GM12891 (cell line): ENCODE results near the gene RAB15.
"Not testable (repeated sequence)": the region's sequence is repeated elsewhere in the genome, so short reads cannot be mapped to it uniquely, and the experiment has no call there.

Source experiments
- DNase-seq: peaks from one replicate; pipeline ENCODE4 v3.0.0; 2011; ENCODE audit warnings: low spot score; ENCODE audit not compliant: insufficient read length
- FAIRE-seq: peaks from 2 replicates; lab custom pipeline; 2011; peaks lifted over from hg19 to GRCh38; lab: Jason Lieb, UNC
- PAX5 ChIP-seq: IDR thresholded peaks from 2 replicates; pipeline ENCODE4 v1.6.1; 2011; ENCODE audit warnings: low read length, moderate library complexity, mild to moderate bottlenecking; ENCODE audit not compliant: insufficient read depth, severe bottlenecking
- POLR2A ChIP-seq: IDR thresholded peaks from 2 replicates; pipeline ENCODE4 v1.6.1; 2011; ENCODE audit warnings: low read depth, low read length, control low read depth
- POLR2AphosphoS5 ChIP-seq: IDR thresholded peaks from 2 replicates; pipeline ENCODE4 v1.6.1; 2011; ENCODE audit warnings: low read depth, low read length, control low read depth
- POU2F2 ChIP-seq: IDR thresholded peaks from 2 replicates; pipeline ENCODE4 v1.6.1; 2011; ENCODE audit warnings: low read depth, mild to moderate bottlenecking, control low read depth, low read length, moderate library complexity
- SPI1 ChIP-seq: IDR thresholded peaks from 2 replicates; pipeline ENCODE4 v1.6.1; 2011; ENCODE audit warnings: low read depth, low read length, control low read depth
- TAF1 ChIP-seq: IDR thresholded peaks from 2 replicates; pipeline ENCODE4 v1.6.1; 2011; ENCODE audit warnings: low read depth, low read length, control low read depth

RAB15 gene

DNA sequence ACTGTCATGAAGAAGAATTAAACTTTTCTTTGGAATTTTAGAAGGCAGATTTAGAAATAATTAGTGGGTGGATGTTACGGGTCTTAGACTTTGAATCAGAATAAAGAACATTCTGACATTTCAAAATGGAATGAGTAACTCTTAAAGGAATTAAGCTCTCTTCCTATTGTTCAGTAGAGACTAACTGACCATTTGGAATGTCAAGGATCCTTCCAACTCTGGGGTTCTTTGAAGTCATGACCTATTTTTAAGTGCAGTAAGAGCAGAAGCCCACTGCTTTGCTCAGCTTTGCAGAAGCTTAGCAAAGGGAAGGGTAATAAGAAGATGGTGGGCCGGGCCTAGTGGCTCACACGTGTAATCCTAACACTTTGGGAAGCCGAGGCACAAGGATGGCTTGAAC is 53.9 kb downstream of the RAB15 start:
- DNase-seq, result no peak
- FAIRE-seq, result no peak
- no peak for TF ChIP-seq POU2F2
- TF ChIP-seq SPI1, result no peak
- no peak for TF ChIP-seq POLR2A
- TF ChIP-seq POLR2AphosphoS5, result no peak
- no peak for TF ChIP-seq TAF1
- no peak for TF ChIP-seq PAX5

DNA sequence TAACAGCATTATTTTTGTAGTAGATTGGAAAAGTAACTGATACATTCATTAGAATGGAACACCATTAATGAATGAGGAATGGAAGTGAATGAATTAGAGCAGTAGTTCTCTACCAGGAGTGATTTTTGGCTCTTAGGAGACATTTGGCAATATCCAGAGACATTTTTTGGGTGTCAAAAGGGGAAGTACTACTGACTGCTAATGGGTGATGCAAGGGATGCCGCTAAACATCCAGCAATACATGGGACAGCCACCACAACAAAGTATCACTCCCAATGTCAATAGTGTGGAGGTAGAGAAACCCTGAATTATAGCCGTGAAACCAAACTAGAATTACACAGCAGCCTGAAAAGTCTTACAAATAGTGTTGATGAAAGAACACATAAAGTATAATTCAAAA is 56.3 kb downstream of the RAB15 start:
- TF ChIP-seq PAX5 (no peak), SPI1 (0 out of 2 replicates have a peak, but pooled peaks have one; percentile 19)
- FAIRE-seq (peak; percentile 45), DNase-seq (no peak)

DNA sequence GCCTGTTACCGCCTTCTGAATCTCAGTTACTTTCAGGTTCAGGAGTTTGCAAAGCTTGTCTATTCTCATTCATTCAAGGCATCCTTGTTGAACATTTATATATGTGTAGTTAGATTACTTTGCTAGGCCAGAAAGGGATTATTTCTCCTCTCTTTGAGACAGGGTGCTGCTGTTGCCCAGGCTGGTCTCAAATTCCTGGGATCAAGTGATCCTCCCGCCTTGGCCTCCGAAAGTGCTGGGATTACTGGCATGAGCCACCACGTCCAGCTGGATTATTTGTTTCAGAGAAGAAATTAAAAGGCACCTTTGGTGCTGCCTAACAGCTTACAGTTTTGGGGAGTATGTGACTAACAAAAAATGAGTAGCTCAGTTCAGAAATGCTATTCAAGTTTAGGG is 57.1 kb downstream of the RAB15 start:
- no peak for FAIRE-seq
- DNase-seq, result no peak
- TF ChIP-seq POU2F2, result no peak
- TF ChIP-seq POLR2AphosphoS5, result no peak
- no peak for TF ChIP-seq PAX5

DNA sequence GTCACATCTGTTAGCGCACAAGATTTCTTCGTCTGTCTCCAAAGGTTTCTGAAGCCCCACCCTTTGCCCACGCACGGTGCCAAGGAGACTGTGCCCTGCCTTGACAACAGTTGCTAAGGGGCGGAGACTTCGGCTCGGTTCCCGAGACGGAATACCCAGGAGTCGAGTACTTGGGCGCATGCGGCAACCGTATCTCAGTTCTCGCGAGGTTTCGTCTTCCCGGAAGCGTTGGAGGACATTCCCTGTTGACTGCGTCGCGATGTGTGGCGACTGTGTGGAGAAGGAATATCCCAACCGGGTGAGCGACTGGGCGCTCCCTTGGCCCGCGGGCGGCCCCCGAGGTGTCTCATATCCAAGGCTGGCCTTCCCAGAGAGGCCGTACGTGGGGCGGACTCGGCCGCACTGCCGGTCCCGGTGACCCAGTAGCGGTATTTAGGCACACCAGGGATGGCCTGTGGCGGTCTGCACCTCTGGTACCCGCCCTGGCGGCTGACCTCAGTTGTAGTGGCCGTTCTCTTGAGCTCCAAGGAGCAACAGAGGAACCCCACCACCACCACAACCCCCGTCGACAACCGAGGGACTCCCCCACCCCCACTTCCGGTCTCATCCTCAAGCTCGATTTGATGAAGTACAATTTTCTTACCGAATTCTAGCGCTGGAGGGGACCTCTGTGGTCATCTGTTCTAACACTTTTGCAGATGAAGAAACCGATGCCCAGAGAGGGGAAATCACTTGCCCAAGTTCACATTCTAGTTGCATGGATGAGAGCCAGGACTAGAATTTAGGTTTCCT is 57.7 kb downstream of the RAB15 start, which contains the start of gene CHURC1:
Gene CHURC1, plus strand, starts transcription at position 219 of the 792 bp plus-strand sequence. Its CDS starts 41 bp downstream, at position 260.
- TF ChIP-seq POU2F2, result peak; percentile 61; the same call in 1 of the 2 replicates
- peak; percentile 96 for TF ChIP-seq POLR2AphosphoS5
- peak; percentile 94 for TF ChIP-seq TAF1
- TF ChIP-seq PAX5, result no peak
- TF ChIP-seq POLR2A, result peak; percentile 95
- peak; percentile 39; the same call in 1 of the 2 replicates for TF ChIP-seq SPI1
- DNase-seq (peak; percentile 66), FAIRE-seq (peak; percentile 97)

DNA sequence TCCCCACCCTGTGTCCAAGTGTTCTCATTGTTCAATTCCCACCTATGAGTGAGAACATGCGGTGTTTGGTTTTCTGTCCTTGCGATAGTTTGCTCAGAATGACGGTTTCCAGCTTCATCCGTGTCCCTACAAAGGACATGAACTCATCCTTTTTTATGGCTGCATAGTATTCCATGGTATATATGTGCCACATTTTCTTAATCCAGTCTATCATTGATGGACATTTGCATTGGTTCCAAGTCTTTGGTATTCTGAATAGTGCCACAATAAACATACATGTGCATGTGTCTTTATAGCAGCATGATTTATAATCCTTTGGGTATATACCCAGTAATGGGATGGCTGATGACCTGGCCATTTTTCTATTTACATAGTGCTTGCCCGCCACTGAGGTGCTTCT is 58.7 kb downstream of the RAB15 start:
- FAIRE-seq, DNase-seq: not testable (repeated sequence)

DNA sequence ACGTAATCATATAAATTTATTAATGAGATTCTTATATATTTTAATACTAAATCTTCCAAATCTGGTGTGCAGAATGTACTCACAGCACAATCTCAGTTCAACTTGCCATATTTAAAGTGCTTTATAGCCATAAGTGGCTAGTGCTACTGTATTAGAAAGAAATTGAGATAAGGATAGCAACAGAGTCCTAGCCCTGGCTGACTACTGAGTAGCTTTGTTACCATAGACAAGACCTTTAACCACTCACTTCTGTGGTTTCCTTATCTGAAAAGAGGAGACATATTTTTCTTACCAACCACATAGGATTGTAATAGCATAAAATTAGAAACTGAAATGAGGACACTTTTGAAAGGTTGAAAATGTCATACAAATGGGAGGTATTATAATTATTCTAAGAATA is 59.9 kb downstream of the RAB15 start:
- FAIRE-seq, result no peak
- no peak for DNase-seq
- TF ChIP-seq TAF1 (no peak), POU2F2 (no peak), SPI1 (no peak), PAX5 (no peak), POLR2AphosphoS5 (no peak)

DNA sequence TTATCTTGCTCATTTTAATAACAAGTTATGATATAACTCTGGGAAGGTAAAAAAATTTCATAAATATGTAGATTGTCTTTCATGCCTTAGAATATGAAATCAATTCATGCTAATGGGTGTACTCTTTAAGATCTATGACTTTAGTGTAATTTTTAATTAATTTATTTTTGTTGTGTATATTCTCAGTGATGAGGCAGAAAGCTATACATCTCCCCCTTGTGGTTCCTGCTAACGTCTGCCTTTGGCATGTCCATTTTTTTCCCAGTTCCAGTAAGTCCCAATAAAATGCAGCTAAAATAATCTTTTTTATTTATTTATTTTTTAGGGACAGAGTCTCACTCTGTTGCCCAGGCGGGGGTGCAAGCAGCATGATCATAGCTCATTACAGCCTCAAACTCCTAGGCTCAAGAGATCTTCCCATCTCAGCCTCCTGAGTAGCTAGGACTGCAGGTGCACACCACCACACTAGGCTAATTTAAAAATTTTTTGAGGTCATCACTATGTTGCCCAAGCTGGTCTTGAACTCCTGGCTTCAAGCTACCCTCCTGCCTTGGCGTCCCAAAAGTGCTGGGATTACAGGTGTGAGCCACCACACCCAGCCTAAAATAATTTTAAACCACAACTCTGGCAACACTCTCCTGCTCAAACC is 61.2 kb downstream of the RAB15 start:
- no peak for DNase-seq
- no peak for TF ChIP-seq POLR2AphosphoS5
- TF ChIP-seq TAF1, result no peak
- TF ChIP-seq SPI1, result no peak
- TF ChIP-seq POU2F2, result no peak
- no peak for TF ChIP-seq POLR2A
- TF ChIP-seq PAX5, result no peak
- FAIRE-seq, result no peak

DNA sequence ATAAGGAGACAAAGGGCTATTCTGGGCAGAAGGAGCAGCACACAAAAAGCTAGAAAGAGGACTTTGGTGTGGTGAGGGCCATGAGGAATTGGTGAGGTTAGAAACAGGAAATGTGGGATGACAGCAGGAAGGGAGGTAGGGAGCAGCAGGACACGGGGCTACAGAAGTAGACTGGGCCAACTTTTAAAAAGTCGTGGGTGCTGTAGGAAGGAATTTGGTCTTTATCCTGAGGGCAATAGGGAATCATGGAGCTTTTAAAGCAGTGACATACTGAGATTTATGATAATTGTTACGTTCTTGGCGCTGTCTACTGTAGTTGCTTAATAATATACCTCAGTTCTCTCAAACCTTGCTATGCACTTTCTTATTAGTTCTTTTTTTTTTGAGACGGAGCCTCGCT is 66.1 kb downstream of the RAB15 start:
- DNase-seq, result no peak
- no peak for FAIRE-seq
- TF ChIP-seq POU2F2 (no peak), POLR2AphosphoS5 (no peak), TAF1 (no peak), SPI1 (no peak), POLR2A (no peak), PAX5 (no peak)

DNA sequence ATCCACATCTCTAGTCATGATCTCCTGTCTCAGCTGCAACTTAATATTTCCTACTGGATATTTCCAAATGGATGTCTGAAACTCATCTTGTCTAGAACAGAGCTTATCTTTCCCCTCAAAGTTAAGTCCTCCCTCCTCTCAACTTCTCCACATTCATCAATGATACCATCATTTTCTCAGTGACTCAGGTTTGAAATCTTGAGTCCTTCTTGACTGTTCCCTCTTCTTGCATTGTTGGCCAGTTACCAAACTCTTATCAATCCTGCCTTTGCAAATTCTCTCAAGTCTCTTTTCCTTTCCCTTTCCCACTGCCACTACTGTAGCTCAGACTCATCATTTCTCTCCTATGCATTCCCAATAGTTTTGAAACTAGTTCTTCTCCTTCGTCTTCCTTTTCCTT is 72.2 kb downstream of the RAB15 start:
- no peak for TF ChIP-seq TAF1
- TF ChIP-seq POU2F2, result no peak
- no peak for TF ChIP-seq POLR2AphosphoS5
- TF ChIP-seq SPI1, result no peak
- no peak for TF ChIP-seq PAX5
- no peak for TF ChIP-seq POLR2A
- FAIRE-seq (no peak), DNase-seq (no peak)
